HepG2 (cell line): ENCODE data around the gene CFAP100. TPM values are rescaled to one million over a fixed set of nuclear protein-coding genes. Genes with fewer than 3 reads are reported as not detected.

Source experiments
- ATAC-seq: fragments of 200-7000 bp; cut with Tn5 transposase; 3 replicates; pipeline ENCODE4 v1.9.1; 2020; ENCODE audit warnings: mild to moderate bottlenecking, moderate library complexity
- BruUV-seq: library from RNA; stranded (reverse); fragments of 400-500 nt; replicated peaks from 2 replicates; lab custom pipeline; 2021; lab: Mats Ljungman, UMichigan
- CTCF ChIA-PET: fragments of 300-600 bp; formaldehyde crosslinking; extraction: SDS; loops from one replicate; lab custom pipeline; 2021; ENCODE audit warnings: low total read pairs, inconsistent platforms, low intra/inter-chr PET ratio; lab: Yijun Ruan, JAX
- POLR2A ChIA-PET: fragments of 350-600 bp; sonication (Branson Sonifier 250); formaldehyde crosslinking; loops from one replicate; lab custom pipeline; 2020; ENCODE audit warnings: antibody characterized with exemption, inconsistent platforms; lab: Yijun Ruan, JAX
- DNase-seq: peaks from one replicate; pipeline ENCODE4 v3.0.0-alpha.2; 2015; ENCODE audit warnings: low spot score
- FAIRE-seq: peaks from 3 replicates; lab custom pipeline; 2011; peaks lifted over from hg19 to GRCh38; lab: Jason Lieb, UNC
- H2AFZ ChIP-seq: one replicate; pipeline ENCODE4 v1.6.1; 2011; ENCODE audit warnings: low read length, inconsistent platforms
- H3K27ac ChIP-seq: fragments of 300-600 bp; 3 replicates; pipeline ENCODE4 v1.8.0; 2011; ENCODE audit warnings: mixed run types, mild to moderate bottlenecking, mixed read lengths, low read length, inconsistent platforms; ENCODE audit not compliant: insufficient read depth; ENCODE audit errors: extremely low read length
- H3K27me3 ChIP-seq, 2 experiments: fragments of 200-600 bp in 1 of 2; 2 replicates in 1 of 2; 3 replicates in 1 of 2; pipeline versions ENCODE4 v1.6.0 to v1.8.0; 2011; ENCODE audit warnings: low read length in 2 of 2, mild to moderate bottlenecking in 2 of 2, moderate library complexity in 2 of 2, inconsistent platforms in 1 of 2; ENCODE audit not compliant: insufficient read depth in 2 of 2, control insufficient read depth in 1 of 2
- H3K36me3 ChIP-seq, 2 experiments: fragments of 200-600 bp in 1 of 2; replicated peaks in 1 of 2; 2 replicates in 1 of 2; 3 replicates in 1 of 2; pipeline versions ENCODE4 v1.5.1 to v1.8.0; 2011; ENCODE audit warnings: low read length in 2 of 2, inconsistent platforms in 1 of 2; ENCODE audit not compliant: insufficient read depth in 2 of 2, control insufficient read depth in 1 of 2
- H3K4me1 ChIP-seq: 2 replicates; pipeline ENCODE4 v1.5.1; 2012; ENCODE audit warnings: low read length, inconsistent platforms; ENCODE audit not compliant: insufficient read depth
- H3K4me2 ChIP-seq: 2 replicates; pipeline ENCODE4 v1.6.0; 2011; ENCODE audit warnings: low read depth, low read length, inconsistent platforms
- H3K4me3 ChIP-seq, 3 experiments: fragments of 200-600 bp in 1 of 3; sonication (generic), shearing (Covaris generic) in 1 of 3; replicated peaks in 1 of 3; 2 replicates each; pipeline ENCODE4 v1.5.1; 2011 to 2016; ENCODE audit warnings: low read length in 3 of 3, inconsistent platforms in 2 of 3, low read depth in 2 of 3, mild to moderate bottlenecking in 2 of 3, control low read depth in 1 of 3, mixed read lengths in 1 of 3; ENCODE audit not compliant: insufficient read depth in 1 of 3
- H3K79me2 ChIP-seq: one replicate; pipeline ENCODE4 v1.6.1; 2011; ENCODE audit warnings: low read length, inconsistent platforms; ENCODE audit not compliant: insufficient read depth
- H3K9ac ChIP-seq: 2 replicates; pipeline ENCODE4 v1.6.0; 2011; ENCODE audit warnings: mild to moderate bottlenecking, low read depth, low read length, inconsistent platforms; ENCODE audit not compliant: insufficient read depth
- H3K9me3 ChIP-seq: 2 replicates; pipeline ENCODE4 v1.5.1; 2012; ENCODE audit warnings: mild to moderate bottlenecking, low read length
- H4K20me1 ChIP-seq: 2 replicates; pipeline ENCODE4 v1.6.0; 2011; ENCODE audit warnings: inconsistent platforms, mild to moderate bottlenecking, low read length, moderate library complexity; ENCODE audit not compliant: insufficient read depth
- ADNP ChIP-seq: sonication (generic); formaldehyde crosslinking; IDR thresholded peaks from 2 replicates; pipeline ENCODE4 v1.4.0; 2020; ENCODE audit warnings: missing genetic modification reagents
- CTCF ChIP-seq: sonication (generic); formaldehyde crosslinking; IDR thresholded peaks from 2 replicates; pipeline ENCODE4 v1.5.0; 2020; ENCODE audit warnings: mild to moderate bottlenecking, missing genetic modification reagents, moderate library complexity
- EED ChIP-seq: sonication (generic); formaldehyde crosslinking; IDR thresholded peaks from 2 replicates; pipeline ENCODE4 v1.5.0; 2020; ENCODE audit warnings: mild to moderate bottlenecking, missing genetic modification reagents
- ELK4 ChIP-seq: sonication (generic); formaldehyde crosslinking; IDR thresholded peaks from 2 replicates; pipeline ENCODE4 v1.9.0; 2021; ENCODE audit warnings: missing genetic modification reagents, borderline replicate concordance
- FOSL1 ChIP-seq: sonication (generic); formaldehyde crosslinking; IDR thresholded peaks from 2 replicates; pipeline ENCODE4 v1.9.0; 2021; ENCODE audit warnings: missing genetic modification reagents, borderline replicate concordance
- NR0B2 ChIP-seq: sonication (generic); formaldehyde crosslinking; IDR thresholded peaks from 2 replicates; pipeline ENCODE4 v1.4.0; 2020; ENCODE audit warnings: mild to moderate bottlenecking, missing genetic modification reagents
- RAD21 ChIP-seq: fragments of 450-650 bp; formaldehyde crosslinking; IDR thresholded peaks from 2 replicates; pipeline ENCODE4 v1.5.0; 2020; ENCODE audit warnings: mild to moderate bottlenecking
- SAP130 ChIP-seq: IDR thresholded peaks from 2 replicates; pipeline ENCODE4 v1.6.1; 2016; ENCODE audit warnings: low read depth
- SMC3 ChIP-seq: IDR thresholded peaks from 2 replicates; pipeline ENCODE4 v1.6.1; 2011; ENCODE audit warnings: low read length, improper control_type of control experiment
- STAG1 ChIP-seq: sonication (generic); formaldehyde crosslinking; IDR thresholded peaks from 2 replicates; pipeline ENCODE4 v1.4.0; 2020; ENCODE audit warnings: missing genetic modification reagents
- TEAD2 ChIP-seq: sonication (generic); formaldehyde crosslinking; IDR thresholded peaks from 2 replicates; pipeline ENCODE4 v1.9.0; 2021; ENCODE audit warnings: missing genetic modification reagents
- TFE3 ChIP-seq: IDR thresholded peaks from 2 replicates; pipeline ENCODE4 v1.6.1; 2016
- THAP7 ChIP-seq: sonication (generic); formaldehyde crosslinking; IDR thresholded peaks from 2 replicates; pipeline ENCODE4 v1.8.1; 2023; ENCODE audit warnings: mild to moderate bottlenecking, missing genetic modification reagents
- ZFX ChIP-seq: sonication (generic); formaldehyde crosslinking; IDR thresholded peaks from 2 replicates; pipeline ENCODE4 v1.4.0; 2020; ENCODE audit warnings: mild to moderate bottlenecking, low read depth, missing genetic modification reagents, moderate library complexity
- ZFY ChIP-seq: sonication (generic); formaldehyde crosslinking; IDR thresholded peaks from 2 replicates; pipeline ENCODE4 v1.4.0; 2020; ENCODE audit warnings: missing genetic modification reagents
- ZNF224 ChIP-seq: sonication (generic); formaldehyde crosslinking; IDR thresholded peaks from 2 replicates; pipeline ENCODE4 v1.5.0; 2020; ENCODE audit warnings: mild to moderate bottlenecking, missing genetic modification reagents
- ZNF33A ChIP-seq: sonication (generic); formaldehyde crosslinking; IDR thresholded peaks from 2 replicates; pipeline ENCODE4 v1.5.1; 2020; ENCODE audit warnings: missing genetic modification reagents, mild to moderate bottlenecking, moderate library complexity, borderline replicate concordance
- ZNF629 ChIP-seq: sonication (generic); formaldehyde crosslinking; conservative IDR thresholded peaks from 2 replicates; pipeline ENCODE4 v1.5.0; 2020; ENCODE audit warnings: missing genetic modification reagents
- ZNF7 ChIP-seq: IDR thresholded peaks from 2 replicates; pipeline ENCODE4 v1.6.1; 2016; ENCODE audit warnings: missing biosample characterization, missing genetic modification reagents
- ZSCAN25 ChIP-seq: sonication (generic); formaldehyde crosslinking; IDR thresholded peaks from 2 replicates; pipeline ENCODE4 v1.8.0; 2022; ENCODE audit warnings: mild to moderate bottlenecking, missing genetic modification reagents
- WGBS: methylation state at CpG from one replicate; pipeline ENCODE4 v1.1.6; 2017; ENCODE audit warnings: low lambda C conversion rate; 5-methylcytosine and 5-hydroxymethylcytosine counted together
- in situ Hi-C: cut with HindIII; loops from 2 replicates; pipeline ENCODE4 v1.10.0; 2017; ENCODE audit warnings: low pct_unique_long_range_greater_than_20kb; ENCODE audit not compliant: extremely low pct_ligation_motif_present
- intact Hi-C: fragments of 100-400 bp; cut with micrococcal nuclease; formaldehyde crosslinking; loops from one replicate; pipeline ENCODE4 v1.10.0; 2022; ENCODE audit not compliant: unreplicated experiment
- polyA plus RNA-seq, 8 experiments: library from polyadenylated mRNA; depleted of rRNA in 3 of 8; stranded (reverse) in 7 of 8; unstranded in 1 of 8; fragments of >200 nt; fragmentation: Illumina TruSeq in 4 of 8; extraction: Trizol in 4 of 8; gene quantifications; 2 replicates each; pipeline versions ENCODE4 v1.2.1 to v1.2.3, GENCODE V29; 2011 to 2016; ENCODE audit warnings: low read depth in 4 of 8, missing spikeins in 1 of 8, mixed read lengths in 1 of 8; ENCODE audit not compliant: insufficient read depth in 1 of 8
- total RNA-seq, 5 experiments: library from RNA; depleted of rRNA; stranded (reverse); fragments of >200 nt; fragmentation: Illumina TruSeq; extraction: Trizol; gene quantifications; 2 replicates each; pipeline ENCODE4 v1.2.3, GENCODE V29; 2016; ENCODE audit warnings: low read depth in 1 of 5

Gene CFAP100
- total and polyA plus RNA-seq, 2 of the 13 experiments (the other 11 are each of a cell fraction or from before 2014, with no cell fraction given), result 0.32 TPM; not detected in 1

- Histone ChIP-seq H3K27ac (no peak overlapping the region), H3K79me2 (no peaks in the 10 kb centered on the region), H3K4me1 (peaks cover 62% of the 10 kb centered on the region), H2AFZ (no peak overlapping the region), H3K36me3 (no peaks in the 10 kb centered on the region), H3K9me3 (no peaks in the 10 kb centered on the region), H3K4me2 (no peak overlapping the region), H3K9ac (no peak overlapping the region), H4K20me1 (no peaks in the 10 kb centered on the region), H3K27me3 (peaks cover 2 to 37% of the 10 kb centered on the region in 2 experiments; a peak in 4 of 5 replicates), H3K4me3 (no peak overlapping the region)
- CTCF ChIA-PET, result interaction anchor here (1.7 kb wide), 1 partner anchor 17 kb away, joined by 5 read pairs; no protein-coding TSS in a partner anchor
- DNase-seq, result peak; percentile 39
- no peak for FAIRE-seq
- no TSS peak for BruUV-seq
- intact Hi-C loops, result no loop called here
- 31% methylated on average over 7 of the region's 12 CpGs for WGBS
- peak; percentile 90 for ATAC-seq
- in situ Hi-C loops, result loop anchor here (25.0 kb wide), 1 partner anchor 235 kb away; no protein-coding TSS in a partner anchor
- POLR2A ChIA-PET, result no interaction called here
- no peak for TF ChIP-seq ZNF7 (CRISPR knock-in tag)
- no peak for TF ChIP-seq ZNF33A (CRISPR knock-in tag)
- TF ChIP-seq ZNF224 (CRISPR knock-in tag), result no peak
- TF ChIP-seq ZNF629 (CRISPR knock-in tag), result no peak
- no peak for TF ChIP-seq FOSL1 (CRISPR knock-in tag)
- TF ChIP-seq EED (CRISPR knock-in tag), result 0 out of 2 replicates have a peak, but pooled peaks have one; percentile 25
- peak; percentile 63; the same call in 1 of the 2 replicates for TF ChIP-seq RAD21 (CRISPR knock-in tag)
- TF ChIP-seq ZFY, result no peak
- no peak for TF ChIP-seq NR0B2
- no peak for TF ChIP-seq ELK4 (CRISPR knock-in tag)
- no peak for TF ChIP-seq TEAD2 (CRISPR knock-in tag)
- TF ChIP-seq THAP7 (CRISPR knock-in tag), result no peak
- TF ChIP-seq SAP130, result no peak
- 0 out of 2 replicates have a peak, but pooled peaks have one; percentile 31 for TF ChIP-seq ZSCAN25 (CRISPR knock-in tag)
- 0 out of 2 replicates have a peak, but pooled peaks have one; percentile 12 for TF ChIP-seq ZFX (CRISPR knock-in tag)
- peak; percentile 62 for TF ChIP-seq STAG1
- TF ChIP-seq TFE3 (CRISPR knock-in tag), result no peak
- no peak for TF ChIP-seq ADNP
- peak; percentile 70 for TF ChIP-seq CTCF (CRISPR knock-in tag)
- TF ChIP-seq SMC3, result peak; percentile 45
Observed at GRCh38 chr3:126372413-126373145, 22.1 kb upstream of the CFAP100 start.
